ENCODE measurements around the gene FAM76B. TPM values are rescaled to one million over a fixed set of nuclear protein-coding genes. Genes with fewer than 3 reads are reported as not detected.

The FAM76B gene
- 8.7 to 17.4 TPM (median 10.4 TPM) in 3 replicates for polyA plus RNA-seq
- polyA plus RNA-seq (2011; ENCODE audit: low read depth) = 34.3 TPM
- 3.4 and 4.6 TPM in 2 replicates for polyA plus RNA-seq (2011; cell fraction: cytosol; rRNA removed)
- 29.2 and 35.0 TPM in 2 replicates for polyA plus RNA-seq (2011; cell fraction: nucleus; rRNA removed)
- 6.4 and 9.4 TPM in 2 replicates for polyA plus RNA-seq (2012; ENCODE audit: low replicate concordance)
- polyA minus RNA-seq = 1.9 to 12.8 TPM (median 2.1 TPM) in 3 replicates
- polyA minus RNA-seq (2011; cell fraction: cytosol; rRNA and poly(A)+ RNA removed) = 4.6 TPM
- 7.7 and 18.7 TPM in 2 replicates for polyA minus RNA-seq (2011; cell fraction: nucleus; rRNA and poly(A)+ RNA removed)

DNA sequence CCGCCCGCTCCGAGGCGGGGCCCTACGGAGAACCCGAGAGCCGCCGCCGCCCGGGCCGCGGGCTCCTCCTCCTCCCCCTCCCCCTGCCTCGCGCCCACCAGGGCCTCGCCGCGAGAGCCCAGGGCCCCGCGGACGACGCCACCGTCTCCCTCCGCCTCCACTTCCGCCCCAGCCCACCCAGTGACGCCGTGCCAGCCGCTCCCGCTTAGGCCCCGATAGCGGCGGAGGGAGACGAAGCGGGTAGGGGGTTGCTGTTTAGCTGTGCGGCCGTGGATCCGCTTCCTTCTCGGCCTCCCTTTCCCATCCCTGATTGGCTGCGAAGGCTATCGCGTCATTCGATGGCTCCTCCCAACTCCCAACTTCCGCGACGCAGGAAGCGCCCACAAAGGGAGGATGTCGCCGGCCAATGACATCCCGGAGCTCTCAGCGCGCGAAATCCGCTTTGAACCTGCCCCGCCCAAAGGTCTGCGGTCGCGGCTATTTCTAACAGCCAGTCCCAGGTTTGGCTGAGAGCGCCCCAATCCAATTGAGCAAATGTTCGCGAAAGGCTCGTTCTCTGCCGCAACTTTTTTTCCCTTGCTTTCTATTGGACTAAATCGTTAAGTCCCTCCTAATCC, at the start of gene FAM76B:
Gene FAM76B (minus strand): TSS at position 277 of the 617 bp plus-strand sequence. CDS start 304 bp downstream, outside the sequence.
- peak; percentile 73 for FAIRE-seq
- no peaks in the 10 kb centered on the region for H3K9me3 ChIP-seq (ENCODE audit: control insufficient read depth, low read depth, low read length)
- H3K36me3 ChIP-seq (ENCODE audit: control insufficient read depth in 2 of 2, extremely low read depth in 1 of 2, insufficient read depth in 2 of 2, low read length in 2 of 2) = peaks cover 0 to 2% of the 10 kb centered on the region in 2 experiments
- H3K9me1 ChIP-seq (ENCODE audit: control insufficient read depth, extremely low read depth, insufficient read depth, low read length) = no peaks in the 10 kb centered on the region
- peak within 1 kb of the TSS; percentile 87 for H2AFZ ChIP-seq (ENCODE audit: control insufficient read depth, low read length)
- no peak for TF ChIP-seq EZH2 (IDR thresholded peaks at IDR 0.05; ENCODE audit: low read length)
- TF ChIP-seq, protein P1, sequence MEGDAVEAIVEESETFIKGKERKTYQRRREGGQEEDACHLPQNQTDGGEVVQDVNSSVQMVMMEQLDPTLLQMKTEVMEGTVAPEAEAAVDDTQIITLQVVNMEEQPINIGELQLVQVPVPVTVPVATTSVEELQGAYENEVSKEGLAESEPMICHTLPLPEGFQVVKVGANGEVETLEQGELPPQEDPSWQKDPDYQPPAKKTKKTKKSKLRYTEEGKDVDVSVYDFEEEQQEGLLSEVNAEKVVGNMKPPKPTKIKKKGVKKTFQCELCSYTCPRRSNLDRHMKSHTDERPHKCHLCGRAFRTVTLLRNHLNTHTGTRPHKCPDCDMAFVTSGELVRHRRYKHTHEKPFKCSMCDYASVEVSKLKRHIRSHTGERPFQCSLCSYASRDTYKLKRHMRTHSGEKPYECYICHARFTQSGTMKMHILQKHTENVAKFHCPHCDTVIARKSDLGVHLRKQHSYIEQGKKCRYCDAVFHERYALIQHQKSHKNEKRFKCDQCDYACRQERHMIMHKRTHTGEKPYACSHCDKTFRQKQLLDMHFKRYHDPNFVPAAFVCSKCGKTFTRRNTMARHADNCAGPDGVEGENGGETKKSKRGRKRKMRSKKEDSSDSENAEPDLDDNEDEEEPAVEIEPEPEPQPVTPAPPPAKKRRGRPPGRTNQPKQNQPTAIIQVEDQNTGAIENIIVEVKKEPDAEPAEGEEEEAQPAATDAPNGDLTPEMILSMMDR (optimal IDR thresholded peaks at IDR 0.05 in 1 of 3, IDR thresholded peaks at IDR 0.05 in 1 of 3, conservative IDR thresholded peaks at IDR 0.05 in 1 of 3; ENCODE audit: extremely low read depth in 1 of 3, insufficient read depth in 2 of 3, low read length in 3 of 3) = no peak
- dilution Hi-C loops (cut with MboI; ENCODE audit: extremely low pct_ligation_motif_present, low sequenced_read_pairs) = no loop called here
- no peaks in the 10 kb centered on the region for H4K20me1 ChIP-seq (ENCODE audit: control insufficient read depth, extremely low read depth, insufficient read depth, low read length)
- no peaks in the 10 kb centered on the region for H3K27me3 ChIP-seq (ENCODE audit: control insufficient read depth, extremely low read depth, insufficient read depth, low read length)
- peak within 1 kb of the TSS; percentile 96 for H3K4me2 ChIP-seq (ENCODE audit: control insufficient read depth, extremely low read depth, insufficient read depth, low read depth, low read length)
- peak within 1 kb of the TSS; percentile 96 for H3K27ac ChIP-seq (ENCODE audit: control insufficient read depth, insufficient read depth, low read length)
- peak within 1 kb of the TSS; percentile 80 to 94 (median 94) for H3K4me3 ChIP-seq (ENCODE audit: control insufficient read depth in 2 of 3, extremely low read depth in 1 of 3, insufficient read depth in 2 of 3, low read depth in 1 of 3, low read length in 3 of 3)
- H3K4me1 ChIP-seq (ENCODE audit: control insufficient read depth, extremely low read depth, insufficient read depth, low read length) = peaks cover 17% of the 10 kb centered on the region
- peak within 1 kb of the TSS; percentile 95 for H3K9ac ChIP-seq (ENCODE audit: control insufficient read depth, extremely low read depth, insufficient read depth, low read length)
- DNase-seq (ENCODE audit: low read depth, low spot score) = peak; percentile 76
- peaks cover 45% of the 10 kb centered on the region for H3K79me2 ChIP-seq (ENCODE audit: control insufficient read depth, insufficient read depth, low read length)

DNA sequence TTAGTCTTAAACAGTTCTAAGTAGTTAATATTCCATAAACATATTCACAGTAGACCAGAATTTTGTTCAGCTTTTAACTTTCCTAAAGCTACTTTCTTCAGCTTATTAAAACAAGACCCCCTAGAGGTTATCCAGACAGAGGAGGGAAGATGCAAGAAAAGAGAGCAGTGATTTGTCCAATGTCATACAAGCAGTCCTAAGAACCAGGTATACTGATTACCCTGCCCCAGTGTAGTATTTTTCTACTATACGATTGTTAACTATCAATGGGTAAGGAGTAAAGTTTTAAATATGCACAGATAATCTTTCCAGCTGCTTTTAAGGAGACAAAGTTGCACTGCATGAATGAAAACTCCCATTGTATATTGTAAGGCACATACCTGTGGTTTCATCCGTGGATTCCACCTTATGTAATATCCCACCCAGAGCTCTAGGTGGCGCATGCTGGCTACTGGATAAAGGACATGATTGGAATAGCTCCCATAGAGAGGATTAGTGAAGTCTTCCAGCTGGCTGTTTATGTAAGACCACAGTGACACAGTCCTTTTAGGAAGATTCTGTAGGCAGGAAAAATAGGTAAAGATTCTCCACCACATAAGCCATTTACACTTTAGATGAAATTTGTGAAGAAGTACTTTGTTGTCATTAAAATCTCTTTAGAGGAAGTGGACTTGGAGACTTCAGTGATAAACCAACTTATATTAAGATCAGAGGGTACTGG, 46.3 kb upstream of the FAM76B start:
- Histone ChIP-seq H3K4me3 (ENCODE audit: control insufficient read depth in 2 of 3, extremely low read depth in 1 of 3, insufficient read depth in 2 of 3, low read depth in 1 of 3, low read length in 3 of 3) (no peak overlapping the region), H3K4me2 (ENCODE audit: control insufficient read depth, extremely low read depth, insufficient read depth, low read depth, low read length) (no peak overlapping the region), H3K27me3 (ENCODE audit: control insufficient read depth, extremely low read depth, insufficient read depth, low read length) (no peaks in the 10 kb centered on the region), H3K9me3 (ENCODE audit: control insufficient read depth, low read depth, low read length) (no peaks in the 10 kb centered on the region), H2AFZ (ENCODE audit: control insufficient read depth, low read length) (no peak overlapping the region), H3K36me3 (ENCODE audit: control insufficient read depth in 2 of 2, extremely low read depth in 1 of 2, insufficient read depth in 2 of 2, low read length in 2 of 2) (peaks cover 6 to 14% of the 10 kb centered on the region in 2 experiments), H3K27ac (ENCODE audit: control insufficient read depth, insufficient read depth, low read length) (peak overlapping the region; percentile 11), H3K9me1 (ENCODE audit: control insufficient read depth, extremely low read depth, insufficient read depth, low read length) (no peaks in the 10 kb centered on the region), H3K9ac (ENCODE audit: control insufficient read depth, extremely low read depth, insufficient read depth, low read length) (no peak overlapping the region), H3K79me2 (ENCODE audit: control insufficient read depth, insufficient read depth, low read length) (no peaks in the 10 kb centered on the region), H3K4me1 (ENCODE audit: control insufficient read depth, extremely low read depth, insufficient read depth, low read length) (peaks cover 13% of the 10 kb centered on the region), H4K20me1 (ENCODE audit: control insufficient read depth, extremely low read depth, insufficient read depth, low read length) (no peaks in the 10 kb centered on the region)
- FAIRE-seq = peak; percentile 94
- DNase-seq (ENCODE audit: low read depth, low spot score) = peak; percentile 23
- TF ChIP-seq, protein P1 (optimal IDR thresholded peaks at IDR 0.05 in 1 of 3, IDR thresholded peaks at IDR 0.05 in 1 of 3, conservative IDR thresholded peaks at IDR 0.05 in 1 of 3; ENCODE audit: extremely low read depth in 1 of 3, insufficient read depth in 2 of 3, low read length in 3 of 3) = peak; percentile 80 to 93 (median 84)
- no peak for TF ChIP-seq EZH2 (IDR thresholded peaks at IDR 0.05; ENCODE audit: low read length)
- dilution Hi-C loops (cut with MboI; ENCODE audit: extremely low pct_ligation_motif_present, low sequenced_read_pairs) = no loop called here

Measured in keratinocyte (primary cell).